Smooth muscle cell of the umbilical artery (primary cell): ENCODE measurements around the gene LARP6. TPM values are rescaled to one million over a fixed set of nuclear protein-coding genes. Genes with fewer than 3 reads are reported as not detected.

Source experiments
- total RNA-seq: library from RNA; depleted of rRNA; stranded (reverse); fragments of >200 nt; gene quantifications from 2 replicates; pipeline ENCODE4 v1.2.3, GENCODE V29; 2014

Gene LARP6
- total RNA-seq: 77.5 and 104 TPM in 2 replicates

GRCh38 chr15:70853973-70854665 lies at the start of gene LARP6:
Gene LARP6, minus strand, starts transcription at chr15:70854157. Its CDS starts 69 bp downstream, at chr15:70854088.

GRCh38 chr15:70892002-70892911 lies 38.3 kb upstream of the LARP6 start, which contains the start of the genes LRRC49 and THAP10:
Gene LRRC49, plus strand, starts transcription at chr15:70892826. Its CDS starts 69 bp downstream, at chr15:70892895.
Gene THAP10, minus strand, starts transcription at chr15:70892433. Its CDS starts 161 bp downstream, at chr15:70892272.

Other genes with a start within 250 kb of the LARP6 start
- gene UACA, start 90.6 kb downstream of the LARP6 start, total RNA-seq: 192 and 238 TPM in 2 replicates
- gene THAP10, start 38.3 kb upstream of the LARP6 start, total RNA-seq: 0.89 and 2.4 TPM in 2 replicates
- gene LRRC49, start 38.7 kb upstream of the LARP6 start, total RNA-seq: 19.0 and 28.2 TPM in 2 replicates